ENCODE measurements around the gene DSCAML1.

Gene DSCAML1

DNA sequence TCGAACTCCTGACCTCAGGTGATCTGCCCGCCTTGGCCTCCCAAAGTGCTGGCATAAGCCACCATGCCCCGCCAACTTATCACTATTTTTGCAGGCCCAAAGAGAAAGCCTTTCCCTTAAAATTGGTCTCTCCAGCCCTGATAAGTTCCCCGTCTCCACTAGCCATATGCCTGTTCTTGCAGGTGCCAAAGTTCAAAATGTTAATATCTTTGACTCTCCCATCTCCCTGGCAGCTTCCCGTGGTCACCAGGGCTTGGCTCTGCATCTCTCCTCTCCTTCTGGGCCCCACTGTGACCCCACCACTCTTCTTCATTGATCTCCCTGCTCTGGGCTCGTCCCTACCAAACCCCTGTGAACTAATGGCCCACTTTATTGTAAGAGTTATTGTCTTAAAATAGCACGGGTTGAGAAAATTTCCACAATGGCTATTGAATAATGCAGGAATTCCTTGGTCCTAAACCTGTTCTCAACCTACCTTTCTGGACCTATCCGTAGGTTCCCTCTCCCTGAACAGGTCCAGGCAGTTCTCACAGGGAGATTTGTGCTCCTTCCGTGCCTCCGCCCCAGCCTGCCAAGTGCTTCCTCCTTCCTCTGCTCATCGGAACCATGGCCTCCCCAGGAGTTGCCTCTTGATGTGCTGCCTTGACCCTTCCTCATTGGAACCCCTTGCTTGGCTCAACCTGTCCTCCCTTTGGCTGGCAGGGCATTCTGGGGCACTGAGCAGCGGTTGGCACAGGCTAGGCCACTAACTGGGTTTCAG lies 147.5 kb downstream of the DSCAML1 start:
- H3K4me3 ChIP-seq (ENCODE audit: low read depth, low read length), result no peak overlapping the region
- TF ChIP-seq, protein P1, sequence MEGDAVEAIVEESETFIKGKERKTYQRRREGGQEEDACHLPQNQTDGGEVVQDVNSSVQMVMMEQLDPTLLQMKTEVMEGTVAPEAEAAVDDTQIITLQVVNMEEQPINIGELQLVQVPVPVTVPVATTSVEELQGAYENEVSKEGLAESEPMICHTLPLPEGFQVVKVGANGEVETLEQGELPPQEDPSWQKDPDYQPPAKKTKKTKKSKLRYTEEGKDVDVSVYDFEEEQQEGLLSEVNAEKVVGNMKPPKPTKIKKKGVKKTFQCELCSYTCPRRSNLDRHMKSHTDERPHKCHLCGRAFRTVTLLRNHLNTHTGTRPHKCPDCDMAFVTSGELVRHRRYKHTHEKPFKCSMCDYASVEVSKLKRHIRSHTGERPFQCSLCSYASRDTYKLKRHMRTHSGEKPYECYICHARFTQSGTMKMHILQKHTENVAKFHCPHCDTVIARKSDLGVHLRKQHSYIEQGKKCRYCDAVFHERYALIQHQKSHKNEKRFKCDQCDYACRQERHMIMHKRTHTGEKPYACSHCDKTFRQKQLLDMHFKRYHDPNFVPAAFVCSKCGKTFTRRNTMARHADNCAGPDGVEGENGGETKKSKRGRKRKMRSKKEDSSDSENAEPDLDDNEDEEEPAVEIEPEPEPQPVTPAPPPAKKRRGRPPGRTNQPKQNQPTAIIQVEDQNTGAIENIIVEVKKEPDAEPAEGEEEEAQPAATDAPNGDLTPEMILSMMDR (conservative IDR thresholded peaks at IDR 0.05; ENCODE audit: low read depth, low read length), result no peak
- no peak for DNase-seq (ENCODE audit: low read depth)

DNA sequence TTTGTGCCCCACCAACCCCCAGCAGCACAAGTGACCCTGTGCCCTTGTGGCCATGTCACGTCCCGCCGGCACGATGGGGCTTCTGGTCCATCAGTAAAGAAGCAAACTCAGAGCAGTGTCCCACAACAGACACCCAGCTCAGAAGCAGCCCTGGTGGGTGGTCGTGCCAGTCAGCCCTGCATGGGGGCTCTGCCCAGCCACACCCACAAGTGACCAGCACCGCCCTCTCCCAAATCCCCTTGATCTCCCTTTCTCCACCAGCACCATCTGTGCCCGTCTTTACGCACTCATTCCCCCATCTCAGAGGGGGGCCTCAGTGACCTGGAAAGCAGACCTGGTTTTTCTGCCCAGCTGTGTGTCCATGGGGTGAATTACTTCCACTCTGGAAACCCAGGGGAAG lies 149.1 kb downstream of the DSCAML1 start:
- no peak for DNase-seq (ENCODE audit: low read depth)
- TF ChIP-seq, protein P1 (conservative IDR thresholded peaks at IDR 0.05; ENCODE audit: low read depth, low read length), result no peak
- H3K4me3 ChIP-seq (ENCODE audit: low read depth, low read length), result no peak overlapping the region

- TF ChIP-seq, protein P1 (conservative IDR thresholded peaks at IDR 0.05; ENCODE audit: low read depth, low read length), result no peak
- no peak overlapping the region for H3K4me3 ChIP-seq (ENCODE audit: low read depth, low read length)
- no peak for DNase-seq (ENCODE audit: low read depth)
These were observed 149.8 kb downstream of the DSCAML1 start for GRCh38 chr11:117647207-117647606.

GRCh38 chr11:117646411-117646810 lies 150.6 kb downstream of the DSCAML1 start:
- TF ChIP-seq, protein P1 (conservative IDR thresholded peaks at IDR 0.05; ENCODE audit: low read depth, low read length), result no peak

DNA sequence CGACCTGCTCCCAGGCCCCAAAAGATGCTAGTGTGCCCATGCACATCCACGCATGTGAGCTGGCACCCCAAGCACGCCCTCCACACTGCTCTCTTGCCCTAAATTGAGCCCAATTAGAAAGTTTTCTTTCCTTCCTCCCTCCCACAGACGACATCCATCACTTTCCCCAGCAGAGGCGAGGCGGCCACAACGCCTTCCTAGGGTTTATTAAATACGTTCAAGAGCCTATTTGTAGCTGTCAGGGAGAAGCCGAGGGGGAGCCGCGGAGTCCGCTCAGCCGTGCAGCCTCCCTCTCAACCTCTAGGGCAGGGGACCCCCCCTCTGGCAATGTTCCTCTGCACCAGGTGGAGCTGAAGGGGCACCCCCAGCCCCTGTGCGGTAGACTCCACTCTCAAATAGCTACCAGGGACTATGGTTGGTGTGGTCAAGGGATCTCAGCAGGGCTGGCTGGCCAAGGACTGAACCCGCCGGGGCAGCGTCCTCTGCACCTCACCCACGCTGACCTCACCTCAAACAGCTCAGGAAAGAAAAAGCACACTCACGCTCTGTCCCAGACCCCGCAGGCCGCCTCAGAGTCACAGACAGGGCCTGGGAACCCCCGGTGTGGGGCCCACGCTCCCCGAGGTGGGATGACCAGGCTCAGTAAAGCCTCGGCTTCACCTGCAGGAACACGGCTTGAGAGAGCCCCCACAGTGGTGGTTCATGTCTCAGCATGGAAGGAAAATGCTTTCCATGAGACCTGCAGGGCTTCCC lies 152.4 kb downstream of the DSCAML1 start:
- H3K4me3 ChIP-seq (ENCODE audit: low read depth, low read length), result no peak overlapping the region
- DNase-seq (ENCODE audit: low read depth), result no peak
- TF ChIP-seq, protein P1 (conservative IDR thresholded peaks at IDR 0.05; ENCODE audit: low read depth, low read length), result no peak

More at GRCh38 chr11:117646411-117646810, 150.6 kb downstream of the DSCAML1 start:
- no peak overlapping the region for H3K4me3 ChIP-seq (ENCODE audit: low read depth, low read length)
- no peak for DNase-seq (ENCODE audit: low read depth)

DNA sequence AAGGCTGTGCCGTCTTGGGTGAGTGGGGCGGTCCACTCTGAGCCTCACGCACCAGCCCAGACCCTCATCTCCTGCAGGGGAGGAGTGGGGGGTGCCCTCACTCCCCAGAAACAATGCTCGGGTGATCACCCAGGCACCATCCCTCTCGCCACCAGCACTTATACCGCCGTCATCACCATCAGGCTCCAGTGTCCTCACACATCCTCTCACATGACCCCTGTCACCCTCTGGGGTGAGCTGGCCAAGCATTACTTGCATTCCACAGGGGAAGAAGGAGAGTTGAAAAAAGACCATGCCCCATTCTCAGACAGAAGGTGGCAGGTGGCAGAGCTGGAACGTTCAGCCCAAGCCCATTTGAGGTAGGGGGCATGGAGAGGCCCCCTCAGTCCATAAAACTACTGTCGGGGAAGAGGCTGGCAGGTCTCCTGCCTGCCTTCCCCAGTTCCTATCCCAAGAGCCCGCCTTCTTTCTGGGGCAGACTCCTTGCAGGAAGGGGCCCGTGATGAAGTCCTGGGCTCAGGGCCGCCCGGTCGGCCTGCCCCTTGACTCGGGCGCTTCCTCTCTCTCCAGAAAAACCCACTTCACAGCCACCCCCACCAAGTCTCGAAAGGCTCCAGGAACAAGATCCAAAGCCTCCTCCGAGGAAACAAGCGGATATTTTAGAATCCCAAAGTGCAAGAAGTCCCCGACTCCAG lies 153.3 kb downstream of the DSCAML1 start:
- H3K4me3 ChIP-seq (ENCODE audit: low read depth, low read length), result no peak overlapping the region
- DNase-seq (ENCODE audit: low read depth), result no peak
- TF ChIP-seq, protein P1 (conservative IDR thresholded peaks at IDR 0.05; ENCODE audit: low read depth, low read length), result no peak

Measured in choroid plexus epithelial cell (primary cell).